HG02759 (cell line): Measurements from ENCODE around the gene NPC1.
"Not testable (repeated sequence)": the region's sequence is repeated elsewhere in the genome, so short reads cannot be mapped to it uniquely, and the experiment has no call there.

ENCODE experiments used
- ATAC-seq: cut with Tn5 transposase; IDR thresholded peaks from one replicate; pipeline ENCODE4 v1.9.1; 2021; ENCODE audit warnings: mild to moderate bottlenecking, moderate library complexity; ENCODE audit not compliant: unreplicated experiment

Gene NPC1

GRCh38 chr18:23586249-23587196 is at the start of gene NPC1:
Gene NPC1, minus strand, starts transcription at chr18:23586506. Its CDS starts 163 bp downstream, at chr18:23586343.
- peak; percentile 91 for ATAC-seq

- ATAC-seq = no peak
Measured at GRCh38 chr18:23636071-23636399, 49.7 kb upstream of the NPC1 start.

GRCh38 chr18:23635283-23636070 is 49.2 kb upstream of the NPC1 start:
- ATAC-seq = no peak

- ATAC-seq = no peak
Measured at GRCh38 chr18:23634692-23635091, 48.4 kb upstream of the NPC1 start.

- ATAC-seq = no peak
Measured at GRCh38 chr18:23632615-23633014, 46.3 kb upstream of the NPC1 start.

- no peak for ATAC-seq
Measured at GRCh38 chr18:23631746-23632145, 45.4 kb upstream of the NPC1 start.

- no peak for ATAC-seq
Measured at GRCh38 chr18:23631312-23631711, 45.0 kb upstream of the NPC1 start.

- ATAC-seq = peak; percentile 95
Measured at GRCh38 chr18:23629444-23629946, 43.2 kb upstream of the NPC1 start.

- no peak for ATAC-seq
Measured at GRCh38 chr18:23627970-23628369, 41.7 kb upstream of the NPC1 start.

- no peak for ATAC-seq
Measured at GRCh38 chr18:23627321-23627720, 41.0 kb upstream of the NPC1 start.

GRCh38 chr18:23626451-23627279 is 40.4 kb upstream of the NPC1 start:
- no peak for ATAC-seq

- no peak for ATAC-seq
Measured at GRCh38 chr18:23623040-23623439, 36.7 kb upstream of the NPC1 start.

GRCh38 chr18:23619388-23619881 is 33.1 kb upstream of the NPC1 start:
- ATAC-seq = peak; percentile 27

- peak; percentile 52 for ATAC-seq
Measured at GRCh38 chr18:23618862-23619387, 32.6 kb upstream of the NPC1 start.

GRCh38 chr18:23617412-23618014 is 31.2 kb upstream of the NPC1 start:
- ATAC-seq = peak; percentile 51

- ATAC-seq = no peak
Measured at GRCh38 chr18:23616258-23616657, 30.0 kb upstream of the NPC1 start.

GRCh38 chr18:23614891-23615290 is 28.6 kb upstream of the NPC1 start:
- ATAC-seq = no peak

- no peak for ATAC-seq
Measured at GRCh38 chr18:23614413-23614812, 28.1 kb upstream of the NPC1 start.

GRCh38 chr18:23613091-23613475 is 26.8 kb upstream of the NPC1 start:
- ATAC-seq = not testable (repeated sequence)
